GM18498 (cell line): ENCODE results near the gene MATCAP1.

Experiments used
- ATAC-seq: cut with Tn5 transposase; IDR thresholded peaks from one replicate; pipeline ENCODE4 v1.9.1; 2021; ENCODE audit warnings: mild to moderate bottlenecking, moderate library complexity; ENCODE audit not compliant: unreplicated experiment

The MATCAP1 gene

DNA sequence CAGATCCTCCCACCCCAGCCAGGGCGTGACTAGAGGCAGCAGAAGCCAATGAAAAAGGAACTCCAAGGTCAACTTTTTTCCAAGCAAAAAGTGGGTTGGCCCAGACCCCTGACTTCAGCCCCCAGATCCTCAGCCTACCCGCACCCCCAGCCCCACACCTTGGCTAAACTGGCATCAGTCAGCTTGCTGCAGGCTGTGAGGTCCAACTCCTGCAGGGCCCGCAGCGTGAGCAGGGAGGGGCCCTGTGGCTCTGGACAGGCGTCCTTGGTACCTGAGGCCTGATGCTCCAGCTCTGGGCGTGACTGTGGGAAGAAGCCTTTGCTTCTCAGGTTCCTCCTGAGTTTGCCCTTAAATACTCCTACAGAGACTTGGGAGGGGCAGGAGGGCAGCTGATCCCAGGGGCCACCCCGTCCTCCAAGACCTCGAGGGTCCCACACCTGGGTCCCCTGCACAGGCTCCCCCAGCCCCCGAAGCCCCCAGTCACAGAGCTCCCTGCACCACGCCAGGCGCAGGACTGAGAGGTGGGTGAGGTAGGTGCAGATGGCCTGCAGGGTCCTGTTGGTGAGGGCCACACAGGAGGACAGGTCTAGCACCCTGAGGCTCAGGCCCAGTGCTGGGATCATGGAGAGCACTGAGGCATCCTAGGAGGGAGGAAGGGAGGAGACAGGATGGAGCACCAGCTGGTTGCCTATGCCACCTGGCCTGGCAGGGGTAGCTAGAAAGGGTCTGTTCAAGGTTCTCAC, 24.6 kb upstream of the MATCAP1 start:
- no peak for ATAC-seq

GRCh38 chr16:67207249-67208091, 23.7 kb upstream of the MATCAP1 start:
- ATAC-seq, result no peak

DNA sequence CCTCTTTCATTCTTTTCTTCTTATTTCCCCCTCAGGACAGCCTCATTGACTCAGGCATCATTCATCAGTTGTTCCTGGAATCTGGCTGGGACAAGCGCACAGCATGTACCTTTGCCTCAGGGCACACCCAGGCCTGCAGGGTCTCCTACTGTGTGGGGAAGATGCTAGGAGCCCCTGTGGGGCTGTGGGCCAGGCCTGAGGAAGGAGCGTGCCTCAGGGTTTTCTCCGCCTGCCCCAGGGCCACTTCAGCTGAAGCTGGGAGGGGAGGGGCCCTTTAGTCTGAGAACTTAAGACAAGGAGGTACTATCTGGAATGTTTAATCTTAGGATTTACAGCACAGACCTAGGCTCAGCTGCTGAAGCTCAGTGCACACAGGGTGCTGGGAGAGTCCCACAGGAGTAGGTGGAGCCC, 23.1 kb upstream of the MATCAP1 start:
- ATAC-seq, result no peak

GRCh38 chr16:67206129-67206837, 22.5 kb upstream of the MATCAP1 start:
- no peak for ATAC-seq

- no peak for ATAC-seq
Observed at GRCh38 chr16:67204076-67204475, 20.3 kb upstream of the MATCAP1 start.

- ATAC-seq, result no peak
Observed at GRCh38 chr16:67202956-67203493, 19.3 kb upstream of the MATCAP1 start.

DNA sequence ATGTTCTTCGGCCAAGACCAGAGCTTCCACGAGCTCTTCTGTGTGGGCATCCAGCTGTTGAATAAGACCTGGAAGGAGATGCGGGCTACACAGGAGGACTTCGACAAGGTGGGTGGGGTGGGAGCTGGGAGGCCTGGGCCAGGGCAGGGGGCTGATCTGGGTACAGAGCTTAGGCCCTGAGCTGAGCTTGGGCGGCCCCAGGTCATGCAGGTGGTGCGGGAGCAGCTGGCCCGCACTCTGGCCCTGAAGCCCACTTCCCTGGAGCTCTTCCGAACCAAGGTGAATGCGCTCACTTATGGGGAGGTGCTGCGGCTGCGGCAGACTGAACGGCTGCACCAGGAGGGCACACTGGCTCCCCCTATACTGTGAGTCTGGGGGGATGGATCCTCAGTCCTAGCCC, 18.7 kb upstream of the MATCAP1 start:
- no peak for ATAC-seq

DNA sequence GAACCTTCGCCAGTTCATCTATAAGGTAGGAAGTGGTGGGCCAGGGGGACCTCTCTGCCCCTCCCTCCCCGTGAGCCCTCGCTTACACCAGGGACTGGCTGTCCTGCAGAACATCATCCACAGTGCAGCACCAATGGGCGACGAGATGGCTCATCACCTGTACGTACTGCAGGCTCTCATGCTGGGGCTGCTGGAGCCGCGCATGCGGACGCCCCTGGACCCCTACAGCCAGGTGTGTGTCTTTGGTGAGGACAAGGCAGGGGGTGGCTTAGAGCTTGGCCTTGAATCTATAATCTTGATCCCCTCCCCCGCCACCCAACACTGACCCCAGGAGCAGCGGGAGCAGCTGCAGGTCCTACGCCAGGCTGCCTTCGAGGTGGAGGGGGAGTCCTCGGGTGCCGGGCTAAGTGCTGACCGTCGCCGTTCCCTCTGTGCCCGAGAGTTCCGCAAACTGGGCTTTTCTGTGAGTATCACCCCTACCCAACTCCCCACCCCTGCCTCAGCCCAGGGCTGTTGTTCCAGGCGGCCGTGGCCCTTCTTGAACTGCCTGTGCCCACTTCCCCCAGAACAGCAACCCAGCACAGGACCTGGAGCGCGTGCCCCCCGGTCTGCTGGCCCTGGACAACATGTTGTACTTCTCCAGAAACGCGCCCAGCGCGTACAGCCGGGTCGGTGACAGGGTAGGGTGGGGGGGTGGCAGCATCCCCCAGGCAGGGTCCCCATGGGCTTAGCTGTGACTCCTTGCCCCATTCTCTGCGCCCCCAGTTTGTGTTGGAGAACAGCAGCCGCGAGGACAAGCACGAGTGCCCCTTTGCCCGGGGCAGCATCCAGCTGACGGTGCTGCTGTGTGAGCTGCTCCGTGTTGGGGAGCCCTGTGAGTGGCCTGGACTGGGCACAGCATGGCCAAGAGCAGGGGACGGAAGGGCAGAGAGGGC, 17.9 kb upstream of the MATCAP1 start:
- ATAC-seq, result no peak

DNA sequence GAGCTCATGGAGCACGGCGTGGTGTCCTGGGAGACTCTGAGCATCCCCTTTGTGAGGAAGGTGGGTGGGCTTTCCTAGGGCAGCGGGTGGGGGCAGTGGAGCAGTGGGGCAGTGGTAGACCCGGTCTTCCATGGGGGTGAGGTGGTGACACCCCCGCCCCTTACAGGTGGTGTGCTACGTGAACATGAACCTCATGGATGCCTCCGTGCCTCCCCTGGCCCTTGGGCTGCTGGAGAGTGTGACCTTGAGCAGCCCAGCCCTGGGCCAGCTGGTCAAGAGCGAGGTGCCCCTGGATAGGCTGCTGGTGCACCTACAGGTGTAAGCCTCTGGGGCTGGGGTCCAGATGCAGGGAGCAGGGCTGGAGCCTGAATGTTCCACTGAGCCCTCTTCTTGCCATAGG, 16.7 kb upstream of the MATCAP1 start:
- no peak for ATAC-seq

DNA sequence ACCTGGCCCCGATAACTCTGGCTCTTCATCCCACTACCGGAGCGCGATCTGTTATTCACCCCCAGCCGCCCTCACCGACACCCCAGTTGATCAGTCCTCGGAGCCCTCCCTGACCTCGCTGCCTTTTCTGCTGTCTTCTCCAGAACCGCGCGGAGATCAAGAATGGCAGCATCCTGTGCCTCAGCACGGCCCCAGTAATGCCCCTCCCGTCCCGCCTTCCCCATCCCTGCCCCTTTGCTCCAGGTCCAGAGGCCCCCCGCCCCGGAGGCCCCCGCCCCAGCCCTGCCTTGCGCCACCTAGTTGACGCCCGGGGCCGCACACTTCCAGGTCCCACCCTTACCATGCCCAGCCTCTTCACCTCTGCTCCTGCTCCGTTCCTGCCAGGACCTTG, 16.0 kb upstream of the MATCAP1 start:
- no peak for ATAC-seq

DNA sequence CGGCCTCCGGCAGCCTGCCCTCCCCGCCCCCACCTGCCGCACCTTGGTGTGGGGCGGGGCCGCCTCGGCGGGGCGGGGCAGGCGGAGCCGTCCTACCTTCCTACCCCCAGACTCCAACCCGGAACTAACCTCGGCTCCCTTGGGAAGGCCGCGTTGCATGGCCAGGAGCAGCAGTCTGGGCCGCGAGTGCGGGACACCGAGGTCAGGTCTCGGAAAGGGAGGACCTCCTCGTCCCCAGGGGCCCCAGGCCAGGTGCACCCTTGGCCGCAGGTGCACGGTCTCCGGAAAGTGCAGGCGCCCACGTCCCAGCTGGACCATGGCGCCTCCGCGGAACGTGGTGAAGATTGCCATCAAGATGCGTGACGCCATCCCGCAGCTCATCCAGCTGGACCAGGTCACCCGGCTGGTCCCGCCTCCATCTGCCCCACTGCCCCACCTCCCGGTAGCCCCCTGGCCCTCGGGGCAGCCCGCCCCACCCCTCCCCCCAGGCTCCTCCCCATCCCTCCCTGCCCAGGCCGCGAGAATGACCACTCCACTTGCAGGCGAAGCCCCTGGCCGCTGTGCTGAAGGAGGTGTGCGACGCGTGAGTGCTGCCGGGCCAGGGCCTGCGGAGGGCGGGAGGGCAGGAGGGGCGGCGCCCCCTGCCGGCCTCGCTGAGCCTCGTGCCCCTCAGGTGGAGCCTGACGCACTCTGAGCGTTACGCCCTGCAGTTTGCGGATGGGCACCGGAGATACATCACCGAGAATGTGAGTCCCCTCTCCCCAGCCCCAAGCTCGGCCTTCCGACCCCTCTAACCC, 15.4 kb upstream of the MATCAP1 start, which contains the start of gene ELMO3:
TSS of gene ELMO3 (plus strand) at position 121 of the 797 bp plus-strand sequence. CDS start at position 317, 196 bp downstream.
- no peak for ATAC-seq

DNA sequence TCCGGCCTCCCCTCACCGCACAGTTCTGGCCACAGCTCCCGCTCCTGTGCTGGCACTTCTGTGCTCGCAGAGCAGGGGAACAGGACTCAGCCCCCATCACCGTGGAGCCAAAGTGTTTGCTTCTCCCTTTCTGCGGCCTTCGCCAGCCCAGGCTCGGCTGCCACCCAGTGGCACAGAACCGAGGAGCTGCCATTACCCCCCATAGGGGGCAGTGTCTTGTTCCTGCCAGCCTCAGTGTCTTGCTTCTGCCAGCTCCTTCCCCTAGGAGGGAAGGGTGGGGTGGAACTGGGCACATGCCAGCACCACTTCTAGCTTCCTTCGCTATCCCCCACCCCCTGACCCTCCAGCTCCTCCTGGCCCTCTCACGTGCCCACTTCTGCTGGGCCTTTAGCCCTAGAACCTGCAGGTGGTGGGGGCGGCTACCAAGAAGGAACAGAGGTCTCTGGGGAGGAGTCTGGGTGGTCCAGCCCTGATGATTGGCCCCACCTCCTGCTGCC, 14.5 kb upstream of the MATCAP1 start:
- ATAC-seq, result no peak

- ATAC-seq, result no peak
Observed at GRCh38 chr16:67197704-67198103, 13.9 kb upstream of the MATCAP1 start.

- no peak for ATAC-seq
Observed at GRCh38 chr16:67196881-67197280, 13.1 kb upstream of the MATCAP1 start.

- ATAC-seq, result no peak
Observed at GRCh38 chr16:67195676-67196075, 11.9 kb upstream of the MATCAP1 start.

DNA sequence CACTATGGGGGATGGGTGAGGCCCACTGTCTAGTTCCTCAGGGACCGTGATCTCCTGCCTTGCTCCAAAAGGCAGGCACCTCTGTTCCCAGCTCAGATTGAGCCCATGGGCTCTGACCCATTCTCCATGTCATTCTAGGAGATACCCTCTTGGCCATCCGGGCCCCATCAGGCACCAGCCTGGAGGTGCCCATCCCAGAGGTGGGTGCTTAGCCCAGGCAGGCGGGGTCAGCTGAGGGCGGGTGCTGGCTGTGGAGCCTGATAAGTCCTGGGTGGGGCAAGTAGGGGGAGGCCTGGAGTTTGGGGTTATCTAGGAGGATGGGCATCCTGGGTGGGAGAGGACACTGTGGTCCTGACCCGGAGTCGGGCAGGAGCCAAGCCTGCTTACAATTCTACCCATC, 10.5 kb upstream of the MATCAP1 start:
- ATAC-seq, result no peak

- no peak for ATAC-seq
Observed at GRCh38 chr16:67193536-67193935, 9.8 kb upstream of the MATCAP1 start.

- no peak for ATAC-seq
Observed at GRCh38 chr16:67192781-67193361, 9.1 kb upstream of the MATCAP1 start.
